Neural progenitor cell (in vitro differentiated cells): ENCODE measurements around the gene IFIT2.

Experiments used
- CTCF ChIP-seq: fragments of 200-600 bp; sonication (generic); IDR thresholded peaks from 2 replicates; pipeline ENCODE4 v1.5.1; 2017; ENCODE audit warnings: antibody characterized with exemption, mild to moderate bottlenecking
- EZH2 ChIP-seq: fragments of 200-600 bp; sonication (generic); IDR thresholded peaks from 2 replicates; pipeline ENCODE4 v1.6.1; 2017; ENCODE audit warnings: antibody characterized with exemption, mild to moderate bottlenecking, moderate library complexity
- EZH2phosphoT487 ChIP-seq: fragments of 200-600 bp; sonication (generic); IDR thresholded peaks from 2 replicates; pipeline ENCODE4 v1.6.1; 2017; ENCODE audit warnings: antibody characterized with exemption

- TF ChIP-seq CTCF (no peak), EZH2phosphoT487 (no peak), EZH2 (no peak)
Measured at GRCh38 chr10:89296220-89296648, 5.6 kb upstream of the IFIT2 start.
